Dermis blood vessel endothelial cell (primary cell): ENCODE data around the gene SHANK3. TPM values are rescaled to one million over a fixed set of nuclear protein-coding genes. Genes with fewer than 3 reads are reported as not detected.
"Not testable (repeated sequence)": the region's sequence is repeated elsewhere in the genome, so short reads cannot be mapped to it uniquely, and the experiment has no call there.

ENCODE experiments used
- DNase-seq: peaks from one replicate; pipeline ENCODE4 v3.0.0; 2010
- total RNA-seq: library from RNA; depleted of rRNA; stranded (reverse); fragments of >200 nt; gene quantifications from 2 replicates; pipeline ENCODE4 v1.2.3, GENCODE V29; 2014

SHANK3 gene
- 33.0 and 42.7 TPM in 2 replicates for total RNA-seq

DNA sequence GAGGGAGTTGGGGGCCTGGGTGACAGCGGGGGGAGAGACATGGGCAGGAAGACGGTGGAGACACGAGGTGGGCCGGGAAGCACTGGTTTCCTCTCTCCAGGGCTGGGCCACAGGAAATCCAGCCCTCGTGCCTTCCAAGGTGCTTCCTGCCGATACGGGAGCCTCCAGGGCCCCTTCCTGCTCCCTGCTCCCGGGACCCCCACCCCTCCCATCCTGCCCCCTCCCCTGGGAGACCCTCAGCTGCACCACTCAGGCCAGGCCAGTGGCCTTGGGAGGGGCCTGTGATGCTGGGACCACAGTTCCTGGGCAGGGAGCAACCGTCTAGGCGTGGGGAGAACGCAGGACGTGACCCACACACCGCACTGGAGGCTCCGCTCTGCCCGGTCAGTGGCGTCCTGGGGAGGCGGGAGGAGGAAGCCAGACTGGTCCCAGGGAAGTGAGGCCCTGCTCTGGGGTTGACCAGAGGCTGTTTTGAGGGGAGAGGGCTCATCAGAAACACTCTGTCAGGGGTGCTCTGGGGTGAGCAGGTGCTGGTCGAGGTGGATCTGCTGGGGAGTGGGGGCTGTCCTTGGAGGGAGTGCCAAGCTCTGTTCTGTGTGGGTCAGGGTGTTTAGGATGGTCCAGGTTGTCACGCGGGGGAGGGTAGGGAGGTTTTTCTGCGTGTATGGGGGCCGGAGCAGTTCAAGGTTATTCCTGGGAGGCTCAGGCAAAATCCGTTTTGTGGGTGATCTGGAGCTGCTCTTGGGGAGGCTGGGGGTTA, at the start of gene SHANK3:
Gene SHANK3, plus strand, starts transcription at position 353 of the 760 bp plus-strand sequence.
- DNase-seq, result peak; percentile 95

DNA sequence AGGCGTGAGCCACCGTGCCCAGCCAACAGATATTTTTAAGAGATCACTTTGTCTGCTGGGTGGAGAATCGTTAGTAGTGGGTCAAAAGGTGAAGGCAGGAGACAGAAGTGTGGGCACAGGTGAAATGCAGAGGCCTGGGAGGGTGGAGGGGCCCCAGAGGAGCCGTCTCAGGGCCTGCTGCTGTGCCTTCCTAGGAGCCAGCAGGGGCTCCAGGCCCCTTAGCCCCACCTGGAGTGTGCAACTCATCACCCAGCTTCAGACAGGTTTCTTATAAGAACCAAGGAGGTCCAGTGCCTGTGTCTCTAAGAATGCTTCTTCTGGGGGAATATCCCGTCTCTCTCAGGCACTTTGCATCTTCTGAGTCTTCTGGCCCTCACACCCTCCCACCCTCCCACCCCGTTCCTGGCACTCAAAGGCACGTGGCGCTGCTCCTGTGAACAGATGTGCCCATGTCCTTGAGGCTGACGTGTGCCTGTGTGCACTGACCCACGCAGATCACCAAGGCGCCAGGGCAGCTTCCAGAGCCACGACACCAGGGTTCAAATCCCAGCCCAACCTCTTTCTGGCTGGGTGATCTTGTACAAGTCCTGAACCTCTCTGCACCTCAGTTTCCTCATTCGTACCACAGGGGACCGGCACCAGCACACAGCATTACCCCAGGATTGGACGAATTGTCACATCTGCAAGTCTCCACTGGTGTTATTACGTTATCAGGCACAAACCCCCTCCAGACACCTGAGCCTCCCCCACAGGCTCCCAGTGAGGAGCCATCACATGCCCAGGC, 48.1 kb upstream of the SHANK3 start:
- no peak for DNase-seq

DNA sequence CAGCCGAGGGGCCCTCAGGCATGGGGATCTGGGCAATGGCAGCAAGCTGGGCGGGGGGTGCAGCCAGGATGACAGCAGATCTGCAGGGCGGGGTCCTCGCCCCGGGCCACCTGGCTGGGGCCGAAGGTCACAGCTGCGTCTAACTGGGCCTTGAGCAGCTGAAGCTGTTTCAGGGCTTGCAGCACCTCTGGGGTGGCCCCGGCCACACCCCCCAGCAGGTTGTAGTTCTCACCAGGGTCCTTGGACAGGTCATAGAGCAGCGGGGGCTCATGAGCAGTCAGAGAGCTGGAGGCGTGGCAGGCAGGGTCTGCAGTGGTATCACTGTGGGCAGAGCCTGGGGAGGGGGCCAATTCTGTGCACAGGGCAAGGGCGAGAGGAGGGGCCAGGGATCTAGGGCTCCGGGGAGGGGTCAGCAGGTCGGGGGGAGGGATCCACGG, 47.5 kb upstream of the SHANK3 start:
- no peak for DNase-seq

DNA sequence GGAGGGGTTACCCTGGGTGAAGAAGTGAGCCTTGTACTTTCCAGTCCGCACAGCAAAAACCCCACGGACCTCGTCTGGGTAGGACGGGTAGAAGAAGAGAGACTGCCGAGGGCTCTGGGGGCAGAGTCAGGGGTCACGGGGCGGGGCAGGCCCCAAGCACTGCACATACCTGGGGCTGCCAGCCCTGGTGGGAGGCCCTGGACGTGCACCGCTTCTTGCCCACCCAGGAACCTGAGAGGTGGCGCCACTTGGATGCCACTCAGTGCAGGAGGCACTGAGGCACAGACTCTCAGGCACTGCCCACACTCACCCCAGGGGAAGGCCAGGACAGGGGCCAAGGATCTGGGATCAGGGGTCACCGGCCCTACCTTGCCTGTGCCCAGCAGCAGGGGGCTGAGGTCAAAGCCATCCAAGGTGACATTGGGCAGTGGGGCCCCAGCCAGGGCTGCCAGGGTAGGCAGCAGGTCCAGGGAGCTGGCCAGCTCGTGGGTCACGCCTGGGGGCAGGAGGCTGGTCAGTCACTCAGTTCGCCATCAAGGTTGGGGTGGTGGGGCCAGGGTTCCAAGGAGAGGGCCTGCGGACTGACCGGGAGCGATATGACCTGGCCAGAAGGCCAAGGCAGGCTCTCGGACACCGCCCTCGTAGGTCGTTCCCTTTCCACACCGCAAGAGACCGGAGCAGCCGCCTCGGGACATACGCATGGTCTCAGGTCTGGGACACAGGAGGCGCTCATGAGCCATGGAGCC, 46.9 kb upstream of the SHANK3 start:
- DNase-seq, result peak; percentile 49

DNA sequence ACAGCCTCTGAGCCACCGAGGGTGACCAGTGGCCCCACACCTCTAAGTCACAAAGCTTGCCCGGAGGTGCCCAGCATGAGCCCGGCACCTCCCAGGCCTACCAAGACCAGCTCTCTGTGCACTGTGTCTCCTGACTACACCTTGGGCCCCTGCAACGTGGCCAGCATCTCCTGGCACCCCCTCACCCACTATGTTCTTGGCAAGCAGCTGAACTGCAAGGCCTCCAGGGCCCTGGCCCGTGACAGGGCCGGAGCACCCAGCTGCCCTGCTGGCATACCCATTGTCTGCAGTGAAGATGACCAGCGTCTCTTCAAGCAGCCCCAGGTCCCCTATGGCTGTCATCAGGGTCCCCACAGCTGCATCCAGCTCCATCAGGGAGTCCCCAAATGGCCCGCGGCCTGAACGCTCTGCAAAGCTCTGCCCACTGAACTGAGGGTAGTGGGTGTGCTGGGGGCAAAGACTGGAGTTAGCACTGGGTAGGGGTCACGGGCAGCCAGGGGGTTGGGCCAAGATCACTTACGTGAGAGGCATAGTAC, 46.2 kb upstream of the SHANK3 start:
- no peak for DNase-seq

DNA sequence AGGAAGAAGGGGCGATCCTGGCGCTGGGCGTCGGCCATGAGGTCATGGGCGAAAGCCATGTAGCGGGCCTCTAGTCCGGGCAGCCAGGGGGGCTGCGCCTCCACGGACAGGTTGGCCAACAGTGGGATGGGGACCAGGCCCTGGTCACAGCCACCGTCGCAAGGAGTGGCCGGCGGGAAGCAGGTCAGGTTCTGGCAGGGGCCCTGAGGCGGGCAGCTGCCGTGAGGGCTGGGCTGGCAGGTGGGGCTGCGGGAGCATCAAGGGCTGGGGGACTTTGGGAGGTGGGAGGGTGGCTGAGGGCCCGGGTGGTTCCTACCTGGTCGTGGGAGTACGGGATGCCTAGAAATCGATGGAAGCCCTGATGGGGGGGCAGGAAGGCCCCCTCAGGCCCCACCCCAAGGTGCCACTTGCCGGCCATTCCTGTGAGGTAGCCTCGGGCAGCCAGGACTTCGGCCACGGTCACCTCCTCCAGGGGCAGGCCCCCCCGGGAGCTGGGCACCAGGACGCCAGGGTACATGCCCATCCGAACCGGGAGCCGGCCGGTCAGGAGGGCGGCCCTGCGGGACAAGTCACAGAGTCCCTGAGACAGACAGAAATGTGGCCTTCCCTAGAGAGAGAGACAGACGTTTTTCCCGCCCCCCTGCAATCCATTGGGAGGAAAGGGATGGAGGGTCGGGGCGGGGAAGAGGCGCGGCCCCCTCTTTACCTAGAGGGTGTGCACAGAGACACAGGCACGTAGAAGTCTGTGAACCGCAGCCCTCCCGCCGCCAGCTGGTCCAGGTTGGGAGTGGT, 45.6 kb upstream of the SHANK3 start:
- DNase-seq, result no peak

DNA sequence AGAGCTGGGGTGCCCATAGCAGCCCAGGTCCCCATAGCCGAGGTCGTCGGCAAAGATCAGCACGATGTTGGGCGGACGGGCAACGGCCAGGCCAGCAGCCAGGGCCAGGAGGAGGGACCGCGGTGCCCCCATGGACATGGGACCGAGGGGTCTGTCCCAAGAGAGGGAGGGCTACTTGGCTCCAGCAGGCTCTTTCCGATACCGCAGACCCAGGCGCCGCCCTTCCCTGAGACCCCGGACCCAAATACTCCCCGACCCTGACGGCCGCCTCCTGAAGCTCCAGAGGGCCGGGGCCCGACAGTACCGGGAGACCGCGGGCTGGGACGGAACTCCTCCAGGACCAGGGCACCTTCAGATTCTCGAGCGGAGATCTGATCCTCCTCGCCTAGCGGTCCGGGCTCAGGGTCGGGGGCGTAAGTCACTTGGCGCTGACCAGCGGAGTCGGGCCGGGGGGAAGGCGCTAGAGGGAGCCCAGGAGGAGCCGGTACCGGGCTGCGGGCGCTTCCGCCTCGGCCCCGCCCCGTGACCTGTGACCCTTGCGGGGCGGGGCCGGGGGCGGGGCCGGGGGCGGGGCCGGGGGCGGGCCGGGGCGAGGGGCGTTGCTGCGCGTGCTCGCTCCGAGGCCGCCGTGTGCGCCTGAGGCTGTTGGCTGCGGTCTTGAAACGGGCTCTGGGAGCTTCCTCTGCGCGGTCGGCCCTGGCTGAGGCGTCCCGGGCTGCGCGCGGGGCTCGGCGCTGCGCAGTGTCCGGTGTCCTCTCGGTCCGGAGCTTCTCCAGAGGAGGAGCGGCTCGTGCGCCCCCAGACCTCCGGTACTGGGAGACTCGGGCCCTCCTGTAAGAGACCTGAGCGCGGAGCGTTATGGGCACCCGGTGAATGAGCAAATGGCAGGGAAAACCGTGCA, 44.7 kb upstream of the SHANK3 start, which contains the start of gene ARSA:
Gene ARSA, minus strand, starts transcription at position 511 of the 901 bp plus-strand sequence. Its CDS starts 373 bp downstream, at position 138.
- peak; percentile 90 for DNase-seq

DNA sequence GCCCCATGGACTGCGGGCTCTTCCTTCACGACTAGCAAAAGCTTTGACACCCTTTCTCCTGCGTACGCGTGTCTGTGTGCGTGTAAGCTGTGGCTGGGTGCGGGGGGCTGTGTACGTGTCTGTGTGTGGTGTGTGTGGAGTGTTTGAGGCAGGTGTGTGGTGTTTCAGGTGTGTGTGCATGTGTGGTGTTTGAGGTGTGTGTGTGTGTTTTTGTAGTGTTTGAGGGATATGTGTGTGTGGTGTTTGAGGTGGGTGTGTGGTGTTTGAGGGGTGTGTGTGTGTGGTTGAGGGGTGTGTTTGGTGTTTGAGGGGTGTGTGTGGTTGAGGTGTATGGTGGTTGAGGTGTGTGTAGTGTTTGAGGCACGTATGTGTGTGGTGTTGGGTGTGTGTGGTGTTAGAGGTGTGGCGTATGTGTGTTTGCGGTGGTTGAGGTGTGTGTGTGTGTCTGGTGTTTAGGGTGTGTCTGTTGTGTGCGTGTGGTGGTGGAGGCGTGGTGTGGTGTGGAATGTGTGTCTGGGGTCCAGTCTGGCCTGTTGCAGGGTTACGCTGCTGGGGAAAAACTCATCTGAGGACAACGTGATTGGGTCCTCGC, 44.0 kb upstream of the SHANK3 start:
- no peak for DNase-seq

DNA sequence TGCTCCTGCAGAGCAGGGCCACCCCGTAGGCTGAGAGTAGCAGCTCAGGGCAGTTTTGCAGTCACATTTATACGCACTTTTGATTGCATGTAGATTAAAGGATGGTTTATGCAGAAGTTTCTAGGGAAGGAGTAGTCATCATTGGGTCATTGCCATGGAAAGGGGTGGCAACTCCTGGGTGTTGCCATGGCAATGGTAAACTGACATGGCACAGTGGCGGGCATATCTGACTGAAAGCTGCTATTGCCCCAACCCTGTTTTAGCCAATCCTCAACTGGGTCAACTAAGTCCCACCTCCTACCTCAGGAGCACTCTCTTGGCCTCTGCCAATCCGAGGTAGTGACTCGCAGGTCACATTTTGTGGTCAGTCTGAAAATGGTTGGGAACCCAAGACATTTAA, 42.2 kb upstream of the SHANK3 start:
- DNase-seq, result no peak

DNA sequence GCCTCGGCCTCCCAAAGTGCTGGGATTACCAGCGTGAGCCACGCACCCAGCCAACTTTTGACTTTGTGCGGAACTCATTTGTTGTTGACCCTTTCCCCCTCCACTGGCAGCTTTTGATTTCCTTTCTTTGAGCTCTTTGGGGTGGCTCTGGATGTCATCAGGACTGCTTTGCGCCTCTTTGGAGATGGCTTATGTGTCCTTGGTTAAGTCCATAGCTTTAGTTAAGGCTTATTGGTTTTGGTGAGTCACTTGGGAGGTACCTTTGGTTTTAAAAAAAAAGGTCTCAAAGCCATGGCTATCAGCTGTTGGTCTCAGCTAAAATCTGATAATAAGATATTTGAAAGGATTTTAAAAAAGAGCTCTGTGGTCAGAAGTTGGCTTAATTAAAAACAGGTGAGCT, 39.5 kb upstream of the SHANK3 start:
- no peak for DNase-seq

DNA sequence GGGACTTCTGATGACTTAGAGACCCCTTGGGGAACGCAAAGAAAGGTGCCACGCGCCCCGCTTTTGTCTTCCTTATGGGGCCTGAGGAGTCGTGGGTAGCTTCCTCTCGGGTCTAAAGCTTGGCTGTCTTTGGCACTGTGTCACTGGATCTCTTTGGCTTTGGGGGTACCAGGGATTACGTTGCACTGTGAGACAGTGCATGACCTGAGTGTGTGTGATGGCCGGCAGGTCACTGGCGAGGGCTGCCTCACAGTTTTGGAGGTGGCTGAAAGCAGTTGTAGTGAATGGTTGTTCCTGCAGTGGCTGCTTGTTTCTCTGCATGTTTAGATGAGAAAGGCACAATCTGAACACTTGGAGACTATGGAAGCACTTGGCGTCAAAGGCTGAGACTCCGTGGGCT, 38.9 kb upstream of the SHANK3 start:
- DNase-seq, result no peak

DNA sequence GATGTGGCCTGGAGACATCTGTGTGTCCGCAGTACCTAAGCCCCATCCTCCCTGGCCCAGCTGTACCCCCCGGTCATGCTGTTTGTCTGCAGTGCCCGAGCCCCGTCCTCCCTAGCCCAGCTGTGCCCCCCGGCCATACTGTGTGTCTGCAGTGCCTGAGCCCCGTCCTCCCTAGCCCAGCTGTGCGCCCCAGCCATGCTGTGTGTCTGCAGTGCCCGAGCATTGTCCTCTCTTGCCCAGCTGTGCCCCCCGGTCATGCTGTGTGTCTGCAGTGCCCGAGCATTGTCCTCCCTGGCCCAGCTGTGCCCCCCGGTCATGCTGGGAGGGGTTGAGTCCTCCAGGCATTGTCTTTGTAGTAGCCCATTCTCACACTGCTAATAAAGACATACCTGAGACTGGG, 37.0 kb upstream of the SHANK3 start:
- no peak for DNase-seq

DNA sequence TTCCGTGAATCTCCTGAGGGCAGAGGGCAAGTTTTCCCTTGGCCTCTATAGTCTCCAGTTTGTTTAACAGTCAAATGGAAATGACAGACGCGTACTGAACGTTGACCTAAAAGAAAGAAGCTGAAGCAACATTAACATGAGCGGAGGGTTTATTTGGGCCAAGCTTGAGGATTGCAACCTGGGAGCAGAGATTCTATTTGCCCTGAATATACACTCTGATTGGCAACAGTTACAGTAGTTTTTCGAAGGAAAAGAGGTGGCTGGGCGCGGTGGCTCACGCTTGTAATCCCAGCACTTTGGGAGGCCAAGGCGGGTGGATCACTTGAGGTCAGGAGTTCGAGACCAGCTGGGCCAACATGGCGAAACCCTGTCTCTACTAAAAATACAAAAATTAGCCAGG, 32.3 kb upstream of the SHANK3 start:
- not testable (repeated sequence) for DNase-seq

DNA sequence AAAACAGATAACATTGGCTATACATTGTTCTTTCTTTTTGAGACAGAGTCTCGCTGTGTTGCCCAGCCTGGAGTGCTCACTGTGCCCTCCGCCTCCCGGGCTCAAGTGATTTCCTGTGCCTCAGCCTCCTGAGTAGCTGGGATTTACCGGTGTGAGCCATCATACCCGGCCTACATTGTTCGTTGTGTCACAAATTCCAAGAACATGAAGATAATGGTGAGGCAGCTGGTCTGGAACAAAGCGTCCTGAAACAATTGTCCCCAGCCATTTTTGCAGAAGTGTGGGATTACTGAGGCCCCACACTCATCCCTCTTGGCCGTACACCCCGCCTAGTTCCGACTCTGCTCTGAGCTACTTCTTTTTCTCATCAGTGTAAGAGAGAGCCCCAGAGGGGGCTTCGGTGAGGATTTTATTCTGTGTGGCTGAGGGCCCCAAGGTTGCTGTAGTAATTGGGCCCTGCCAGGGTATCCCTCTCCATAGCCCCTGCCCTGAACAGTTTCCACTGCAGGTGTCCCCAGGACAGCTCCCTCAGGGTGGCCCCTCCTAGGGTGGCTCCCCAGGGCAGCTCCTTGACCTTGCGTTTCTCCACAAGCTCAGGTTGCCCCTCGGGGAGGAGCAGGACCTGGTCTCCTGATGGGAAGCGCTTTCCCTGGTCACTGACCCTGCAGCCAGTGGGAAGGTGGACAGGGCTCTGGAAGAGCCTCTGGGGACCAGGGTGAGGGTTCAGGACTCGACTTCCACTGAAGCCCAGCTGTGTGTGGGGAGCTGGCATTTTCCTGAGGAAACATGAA, 31.6 kb upstream of the SHANK3 start:
- peak; percentile 79 for DNase-seq

DNA sequence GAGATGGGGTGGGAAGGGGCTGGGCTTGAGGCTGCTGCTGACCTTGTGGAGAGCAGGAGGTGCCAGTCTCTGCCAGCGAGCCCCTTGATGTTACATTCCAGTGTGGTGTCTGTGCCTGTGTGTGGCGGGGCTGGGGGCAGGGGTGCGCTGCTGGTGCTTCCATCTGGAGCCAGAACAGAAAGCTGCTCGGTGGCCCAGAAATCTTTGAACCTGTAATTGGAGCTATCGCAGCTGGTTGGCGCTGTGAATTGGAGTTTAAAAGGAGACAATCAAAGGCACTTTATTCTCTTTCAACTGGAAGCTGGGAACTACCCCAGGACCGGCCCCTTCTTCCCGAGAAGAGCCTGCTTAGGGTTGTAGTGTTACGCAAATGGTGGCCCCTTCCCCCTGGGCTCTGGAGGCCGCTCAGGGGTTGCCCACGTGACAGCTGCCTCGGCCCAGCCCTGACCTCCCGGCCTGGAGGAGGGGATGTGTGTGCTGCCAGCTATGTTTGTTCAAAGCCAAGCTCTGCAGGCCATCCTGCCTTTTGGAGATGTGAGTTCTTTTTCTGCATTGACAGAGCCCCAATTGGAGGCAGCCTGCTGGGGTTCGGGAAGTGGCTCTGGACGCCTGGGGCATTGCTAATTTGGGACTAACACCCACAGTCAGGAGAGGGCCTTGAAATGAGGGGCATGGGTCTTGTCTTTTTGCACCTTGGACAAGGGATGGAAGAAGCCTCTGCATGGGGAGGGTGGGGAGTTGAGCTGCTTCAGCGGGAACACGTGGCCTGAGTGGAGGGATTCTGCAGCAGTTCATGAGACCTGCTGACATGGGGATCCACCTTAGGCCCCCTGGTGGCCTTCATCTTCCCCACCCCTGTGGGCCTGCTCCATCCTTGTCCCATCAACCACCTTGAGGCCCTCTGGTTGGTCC, 30.7 kb upstream of the SHANK3 start:
- DNase-seq, result peak; percentile 73

DNA sequence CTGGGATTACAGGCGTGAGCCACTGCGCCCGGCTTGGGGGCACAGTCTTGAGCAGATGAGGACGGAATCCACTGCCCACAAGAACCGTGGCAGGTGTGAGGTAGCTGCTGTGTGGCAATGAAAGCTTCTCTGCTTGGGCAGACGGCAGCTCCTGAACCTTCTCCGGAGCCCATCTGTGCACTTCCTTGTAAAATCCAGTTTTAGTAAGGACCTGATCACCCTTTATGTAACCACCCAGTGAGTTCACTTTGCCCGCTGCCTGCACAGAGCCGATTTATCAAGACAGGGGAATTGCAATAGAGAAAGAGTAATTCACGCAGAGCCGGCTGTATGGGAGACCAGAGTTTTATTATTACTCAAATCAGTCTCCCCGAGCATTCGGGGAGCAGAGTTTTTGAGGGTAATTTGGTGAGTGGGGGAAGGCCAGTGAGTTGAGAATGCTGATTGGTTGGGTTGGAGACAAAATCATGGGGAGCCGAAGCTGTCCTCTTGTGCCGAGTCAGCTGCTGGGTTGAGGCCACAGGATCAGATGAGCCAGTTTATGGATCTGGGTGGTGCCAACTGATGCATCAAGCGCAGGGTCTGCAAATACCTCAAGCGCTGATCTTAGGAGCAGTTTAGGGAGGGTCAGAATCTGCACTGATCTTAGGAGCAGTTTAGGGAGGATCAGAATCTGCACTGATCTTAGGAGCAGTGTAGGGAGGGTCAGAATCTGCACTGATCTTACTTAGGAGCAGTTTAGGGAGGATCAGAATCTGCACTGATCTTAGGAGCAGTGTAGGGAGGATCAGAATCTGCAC, 29.4 kb upstream of the SHANK3 start:
- not testable (repeated sequence) for DNase-seq

DNA sequence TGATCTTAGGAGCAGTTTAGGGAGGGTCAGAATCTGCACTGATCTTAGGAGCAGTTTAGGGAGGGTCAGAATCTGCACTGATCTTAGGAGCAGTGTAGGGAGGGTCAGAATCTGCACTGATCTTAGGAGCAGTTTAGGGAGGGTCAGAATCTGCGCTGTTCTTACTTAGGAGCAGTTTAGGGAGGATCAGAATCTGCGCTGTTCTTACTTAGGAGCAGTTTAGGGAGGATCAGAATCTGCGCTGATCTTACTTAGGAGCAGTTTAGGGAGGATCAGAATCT, 28.9 kb upstream of the SHANK3 start:
- not testable (repeated sequence) for DNase-seq

DNA sequence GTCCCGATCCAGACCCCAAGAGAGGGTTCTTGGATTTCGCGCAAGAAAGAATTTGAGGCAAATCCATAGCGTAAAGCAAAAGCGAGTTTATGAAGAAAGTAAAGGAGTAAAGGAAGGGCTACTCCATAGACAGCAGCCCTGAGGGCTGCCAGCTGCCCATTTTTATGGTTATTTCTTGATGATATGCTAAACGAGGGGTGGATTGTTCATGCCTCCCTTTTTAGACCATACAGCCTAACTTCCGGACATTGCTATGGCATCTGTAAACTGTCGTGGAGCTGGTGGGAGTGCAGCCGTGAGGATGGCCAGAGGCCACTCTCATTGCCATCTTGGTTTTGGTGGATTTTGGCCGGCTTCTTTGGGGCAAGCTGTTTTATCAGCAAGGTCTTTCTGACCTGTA, 19.4 kb upstream of the SHANK3 start:
- DNase-seq, result no peak
